WTC11 (cell line): ENCODE results near the gene CA10. TPM values are rescaled to one million over a fixed set of nuclear protein-coding genes. Genes with fewer than 3 reads are reported as not detected.

ENCODE experiments used
- ATAC-seq: fragments of 200-7000 bp; cut with Tn5 transposase; 2 replicates; pipeline ENCODE4 v1.10.0; 2021; ENCODE audit warnings: mild to moderate bottlenecking, moderate library complexity
- CTCF ChIA-PET: fragments of 300-600 bp; sonication (Branson Sonifier 250); formaldehyde crosslinking; loops from one replicate; lab custom pipeline; 2021; ENCODE audit warnings: antibody characterized with exemption; lab: Charles Lee
- POLR2A ChIA-PET: fragments of 350-600 bp; sonication (Branson Sonifier 250); formaldehyde crosslinking; loops from one replicate; lab custom pipeline; 2021; ENCODE audit warnings: antibody characterized with exemption; lab: Charles Lee
- DNase-seq: peaks from one replicate; pipeline ENCODE4 v3.0.0; 2021; ENCODE audit warnings: low spot score
- H3K27ac Mint-ChIP-seq: 2 replicates; pipeline ENCODE4 v1.8.0; 2021; ENCODE audit warnings: mixed read lengths
- H3K27me3 Mint-ChIP-seq: 2 replicates; pipeline ENCODE4 v1.8.0; 2021; ENCODE audit warnings: low read depth, mild to moderate bottlenecking, moderate library complexity, mixed read lengths
- H3K36me3 Mint-ChIP-seq: 2 replicates; pipeline ENCODE4 v1.8.0; 2021; ENCODE audit warnings: mixed read lengths
- H3K4me1 Mint-ChIP-seq: 2 replicates; pipeline ENCODE4 v1.8.0; 2022; ENCODE audit warnings: mixed read lengths
- H3K4me3 Mint-ChIP-seq: 2 replicates; pipeline ENCODE4 v1.8.0; 2021; ENCODE audit warnings: mild to moderate bottlenecking, moderate library complexity, mixed read lengths
- H3K9me3 Mint-ChIP-seq: 2 replicates; pipeline ENCODE4 v1.8.0; 2021; ENCODE audit warnings: mixed read lengths
- CREM ChIP-seq: sonication (generic); formaldehyde crosslinking; IDR thresholded peaks from 2 replicates; pipeline ENCODE4 v1.8.1; 2022; ENCODE audit warnings: mild to moderate bottlenecking, missing genetic modification reagents, moderate library complexity
- ELF4 ChIP-seq: sonication (generic); formaldehyde crosslinking; IDR thresholded peaks from 2 replicates; pipeline ENCODE4 v1.8.1; 2022; ENCODE audit warnings: low read depth, mild to moderate bottlenecking, moderate library complexity, missing genetic modification reagents
- FOXJ3 ChIP-seq: sonication (generic); formaldehyde crosslinking; IDR thresholded peaks from 2 replicates; pipeline ENCODE4 v1.9.0; 2021; ENCODE audit warnings: missing genetic modification reagents, mild to moderate bottlenecking, borderline replicate concordance
- IRF2 ChIP-seq: sonication (generic); formaldehyde crosslinking; IDR thresholded peaks from 2 replicates; pipeline ENCODE4 v1.8.0; 2022; ENCODE audit warnings: low read depth, missing genetic modification reagents, borderline replicate concordance
- NR3C1 ChIP-seq: sonication (generic); formaldehyde crosslinking; conservative IDR thresholded peaks from 2 replicates; pipeline ENCODE4 v1.8.1; 2023; ENCODE audit warnings: low read depth, mild to moderate bottlenecking, missing genetic modification reagents
- OVOL2 ChIP-seq: fragments of 250-450 bp; sonication (Bioruptor Pico); IDR thresholded peaks from 2 replicates; pipeline ENCODE4 v1.9.0; 2021; ENCODE audit warnings: mild to moderate bottlenecking, borderline replicate concordance
- RORB ChIP-seq: fragments of 250-450 bp; sonication (Bioruptor Pico); IDR thresholded peaks from 2 replicates; pipeline ENCODE4 v1.9.0; 2021; ENCODE audit warnings: mild to moderate bottlenecking
- SMAD4 ChIP-seq: sonication (generic); formaldehyde crosslinking; IDR thresholded peaks from 2 replicates; pipeline ENCODE4 v1.8.0; 2022; ENCODE audit warnings: mild to moderate bottlenecking, missing genetic modification reagents
- ZNF219 ChIP-seq: sonication (generic); formaldehyde crosslinking; IDR thresholded peaks from 2 replicates; pipeline ENCODE4 v1.8.0; 2023; ENCODE audit warnings: missing genetic modification reagents, mild to moderate bottlenecking, borderline replicate concordance
- ZNF416 ChIP-seq: fragments of 250-450 bp; sonication (Bioruptor Pico); IDR thresholded peaks from 2 replicates; pipeline ENCODE4 v1.9.0; 2021; ENCODE audit warnings: mild to moderate bottlenecking, inconsistent platforms
- total RNA-seq: library from RNA; stranded (reverse); gene quantifications from 3 replicates; pipeline ENCODE4 v1.2.3, GENCODE V29; 2021
- TF ChIP-seq, protein P1 (sequence below): sonication (generic); formaldehyde crosslinking; IDR thresholded peaks from 2 replicates; pipeline ENCODE4 v1.8.0; 2022; ENCODE audit warnings: mild to moderate bottlenecking, missing genetic modification reagents
- TF ChIP-seq, protein P2 (sequence below): fragments of 250-450 bp; sonication (Bioruptor Pico); IDR thresholded peaks from 2 replicates; pipeline ENCODE4 v1.8.0; 2021; ENCODE audit warnings: mild to moderate bottlenecking
- TF ChIP-seq, protein P3 (sequence below): sonication (generic); formaldehyde crosslinking; IDR thresholded peaks from 2 replicates; pipeline ENCODE4 v1.8.1; 2023; ENCODE audit warnings: mild to moderate bottlenecking, missing genetic modification reagents, moderate library complexity
- TF ChIP-seq, protein P4 (sequence below): sonication (generic); formaldehyde crosslinking; IDR thresholded peaks from 2 replicates; pipeline ENCODE4 v1.8.1; 2022; ENCODE audit warnings: mild to moderate bottlenecking, moderate library complexity, missing genetic modification reagents
- TF ChIP-seq, protein P5 (sequence below): sonication (generic); formaldehyde crosslinking; conservative IDR thresholded peaks from 2 replicates; pipeline ENCODE4 v1.8.1; 2022; ENCODE audit warnings: mild to moderate bottlenecking, missing genetic modification reagents
- TF ChIP-seq, protein P6 (sequence below): sonication (generic); formaldehyde crosslinking; IDR thresholded peaks from 2 replicates; pipeline ENCODE4 v1.8.0; 2022; ENCODE audit warnings: mild to moderate bottlenecking, missing genetic modification reagents
- TF ChIP-seq, protein P7 (sequence below): sonication (generic); formaldehyde crosslinking; IDR thresholded peaks from 2 replicates; pipeline ENCODE4 v1.8.0; 2023; ENCODE audit warnings: mild to moderate bottlenecking, missing genetic modification reagents

The CA10 gene
- total RNA-seq, 1 experiment from 2014 or later: 0.90 TPM

DNA sequence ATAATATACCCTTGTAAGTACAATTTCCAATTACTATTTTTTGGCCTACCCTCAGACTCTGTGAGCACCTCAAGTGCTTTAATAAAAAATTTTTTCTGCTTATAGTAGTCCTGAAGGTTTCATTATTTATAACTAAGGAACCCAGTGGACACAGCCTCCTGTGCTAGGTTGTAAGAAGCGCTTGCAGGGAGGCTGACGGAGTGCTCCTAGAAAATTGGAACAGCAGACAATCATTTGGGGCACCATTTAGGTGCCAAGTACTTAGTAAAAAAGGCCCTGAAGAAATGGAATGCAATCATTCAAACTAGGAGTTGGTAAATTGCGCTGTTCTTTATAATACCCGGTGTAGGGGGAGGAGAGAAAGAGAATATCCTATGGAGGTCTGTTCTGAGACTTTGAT is 19.8 kb downstream of the CA10 start (continued):
- TF ChIP-seq ZNF219 (CRISPR knock-in tag) (no peak), ELF4 (no peak), FOXJ3 (CRISPR knock-in tag) (no peak), SMAD4 (no peak), RORB (no peak)
- TF ChIP-seq, protein P1, sequence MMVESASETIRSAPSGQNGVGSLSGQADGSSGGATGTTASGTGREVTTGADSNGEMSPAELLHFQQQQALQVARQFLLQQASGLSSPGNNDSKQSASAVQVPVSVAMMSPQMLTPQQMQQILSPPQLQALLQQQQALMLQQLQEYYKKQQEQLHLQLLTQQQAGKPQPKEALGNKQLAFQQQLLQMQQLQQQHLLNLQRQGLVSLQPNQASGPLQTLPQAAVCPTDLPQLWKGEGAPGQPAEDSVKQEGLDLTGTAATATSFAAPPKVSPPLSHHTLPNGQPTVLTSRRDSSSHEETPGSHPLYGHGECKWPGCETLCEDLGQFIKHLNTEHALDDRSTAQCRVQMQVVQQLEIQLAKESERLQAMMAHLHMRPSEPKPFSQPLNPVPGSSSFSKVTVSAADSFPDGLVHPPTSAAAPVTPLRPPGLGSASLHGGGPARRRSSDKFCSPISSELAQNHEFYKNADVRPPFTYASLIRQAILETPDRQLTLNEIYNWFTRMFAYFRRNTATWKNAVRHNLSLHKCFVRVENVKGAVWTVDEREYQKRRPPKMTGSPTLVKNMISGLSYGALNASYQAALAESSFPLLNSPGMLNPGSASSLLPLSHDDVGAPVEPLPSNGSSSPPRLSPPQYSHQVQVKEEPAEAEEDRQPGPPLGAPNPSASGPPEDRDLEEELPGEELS (CRISPR knock-in tag): no peak
- TF ChIP-seq, protein P2, sequence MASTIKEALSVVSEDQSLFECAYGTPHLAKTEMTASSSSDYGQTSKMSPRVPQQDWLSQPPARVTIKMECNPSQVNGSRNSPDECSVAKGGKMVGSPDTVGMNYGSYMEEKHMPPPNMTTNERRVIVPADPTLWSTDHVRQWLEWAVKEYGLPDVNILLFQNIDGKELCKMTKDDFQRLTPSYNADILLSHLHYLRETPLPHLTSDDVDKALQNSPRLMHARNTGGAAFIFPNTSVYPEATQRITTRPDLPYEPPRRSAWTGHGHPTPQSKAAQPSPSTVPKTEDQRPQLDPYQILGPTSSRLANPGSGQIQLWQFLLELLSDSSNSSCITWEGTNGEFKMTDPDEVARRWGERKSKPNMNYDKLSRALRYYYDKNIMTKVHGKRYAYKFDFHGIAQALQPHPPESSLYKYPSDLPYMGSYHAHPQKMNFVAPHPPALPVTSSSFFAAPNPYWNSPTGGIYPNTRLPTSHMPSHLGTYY (CRISPR knock-in tag): no peak
- TF ChIP-seq, protein P3, sequence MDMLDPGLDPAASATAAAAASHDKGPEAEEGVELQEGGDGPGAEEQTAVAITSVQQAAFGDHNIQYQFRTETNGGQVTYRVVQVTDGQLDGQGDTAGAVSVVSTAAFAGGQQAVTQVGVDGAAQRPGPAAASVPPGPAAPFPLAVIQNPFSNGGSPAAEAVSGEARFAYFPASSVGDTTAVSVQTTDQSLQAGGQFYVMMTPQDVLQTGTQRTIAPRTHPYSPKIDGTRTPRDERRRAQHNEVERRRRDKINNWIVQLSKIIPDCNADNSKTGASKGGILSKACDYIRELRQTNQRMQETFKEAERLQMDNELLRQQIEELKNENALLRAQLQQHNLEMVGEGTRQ (CRISPR knock-in tag): no peak
- TF ChIP-seq, protein P4, sequence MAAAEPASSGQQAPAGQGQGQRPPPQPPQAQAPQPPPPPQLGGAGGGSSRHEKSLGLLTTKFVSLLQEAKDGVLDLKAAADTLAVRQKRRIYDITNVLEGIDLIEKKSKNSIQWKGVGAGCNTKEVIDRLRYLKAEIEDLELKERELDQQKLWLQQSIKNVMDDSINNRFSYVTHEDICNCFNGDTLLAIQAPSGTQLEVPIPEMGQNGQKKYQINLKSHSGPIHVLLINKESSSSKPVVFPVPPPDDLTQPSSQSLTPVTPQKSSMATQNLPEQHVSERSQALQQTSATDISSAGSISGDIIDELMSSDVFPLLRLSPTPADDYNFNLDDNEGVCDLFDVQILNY (CRISPR knock-in tag): no peak

DNA sequence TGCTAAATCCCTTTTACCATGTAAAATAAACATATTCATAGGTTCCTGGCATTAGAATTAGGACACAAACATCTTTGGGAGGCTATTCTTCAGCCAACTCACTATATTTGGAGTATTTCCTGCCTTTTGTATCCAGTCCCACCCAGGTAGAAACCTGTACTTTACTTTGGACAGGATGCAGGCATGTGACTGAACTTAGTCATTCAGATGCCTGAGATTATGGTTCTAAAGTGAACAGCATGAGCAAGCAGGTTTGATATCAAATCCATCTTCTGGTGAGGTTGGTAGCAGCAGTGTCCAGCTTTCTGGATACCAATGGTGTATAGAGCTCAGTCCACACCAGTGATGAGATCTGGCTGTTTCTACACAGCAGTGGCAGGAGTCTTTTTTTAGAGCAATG is 20.2 kb downstream of the CA10 start:
- H3K27me3 Mint-ChIP-seq: peaks cover 5% of the 10 kb centered on the region
- peaks cover 26% of the 10 kb centered on the region for H3K36me3 Mint-ChIP-seq
- CTCF ChIA-PET: no interaction called here
- no peak overlapping the region for H3K27ac Mint-ChIP-seq
- POLR2A ChIA-PET: no interaction called here
- ATAC-seq: no peak
- H3K4me1 Mint-ChIP-seq: peaks cover 16% of the 10 kb centered on the region
- TF ChIP-seq, protein P5, sequence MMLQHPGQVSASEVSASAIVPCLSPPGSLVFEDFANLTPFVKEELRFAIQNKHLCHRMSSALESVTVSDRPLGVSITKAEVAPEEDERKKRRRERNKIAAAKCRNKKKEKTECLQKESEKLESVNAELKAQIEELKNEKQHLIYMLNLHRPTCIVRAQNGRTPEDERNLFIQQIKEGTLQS: no peak
- TF ChIP-seq OVOL2 (CRISPR knock-in tag): no peak
- TF ChIP-seq, protein P6, sequence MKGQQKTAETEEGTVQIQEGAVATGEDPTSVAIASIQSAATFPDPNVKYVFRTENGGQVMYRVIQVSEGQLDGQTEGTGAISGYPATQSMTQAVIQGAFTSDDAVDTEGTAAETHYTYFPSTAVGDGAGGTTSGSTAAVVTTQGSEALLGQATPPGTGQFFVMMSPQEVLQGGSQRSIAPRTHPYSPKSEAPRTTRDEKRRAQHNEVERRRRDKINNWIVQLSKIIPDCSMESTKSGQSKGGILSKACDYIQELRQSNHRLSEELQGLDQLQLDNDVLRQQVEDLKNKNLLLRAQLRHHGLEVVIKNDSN (CRISPR knock-in tag): no peak
- no peak for TF ChIP-seq RORB
- TF ChIP-seq ZNF416: no peak
- no peak for TF ChIP-seq NR3C1 (CRISPR knock-in tag)
- TF ChIP-seq, protein P7, sequence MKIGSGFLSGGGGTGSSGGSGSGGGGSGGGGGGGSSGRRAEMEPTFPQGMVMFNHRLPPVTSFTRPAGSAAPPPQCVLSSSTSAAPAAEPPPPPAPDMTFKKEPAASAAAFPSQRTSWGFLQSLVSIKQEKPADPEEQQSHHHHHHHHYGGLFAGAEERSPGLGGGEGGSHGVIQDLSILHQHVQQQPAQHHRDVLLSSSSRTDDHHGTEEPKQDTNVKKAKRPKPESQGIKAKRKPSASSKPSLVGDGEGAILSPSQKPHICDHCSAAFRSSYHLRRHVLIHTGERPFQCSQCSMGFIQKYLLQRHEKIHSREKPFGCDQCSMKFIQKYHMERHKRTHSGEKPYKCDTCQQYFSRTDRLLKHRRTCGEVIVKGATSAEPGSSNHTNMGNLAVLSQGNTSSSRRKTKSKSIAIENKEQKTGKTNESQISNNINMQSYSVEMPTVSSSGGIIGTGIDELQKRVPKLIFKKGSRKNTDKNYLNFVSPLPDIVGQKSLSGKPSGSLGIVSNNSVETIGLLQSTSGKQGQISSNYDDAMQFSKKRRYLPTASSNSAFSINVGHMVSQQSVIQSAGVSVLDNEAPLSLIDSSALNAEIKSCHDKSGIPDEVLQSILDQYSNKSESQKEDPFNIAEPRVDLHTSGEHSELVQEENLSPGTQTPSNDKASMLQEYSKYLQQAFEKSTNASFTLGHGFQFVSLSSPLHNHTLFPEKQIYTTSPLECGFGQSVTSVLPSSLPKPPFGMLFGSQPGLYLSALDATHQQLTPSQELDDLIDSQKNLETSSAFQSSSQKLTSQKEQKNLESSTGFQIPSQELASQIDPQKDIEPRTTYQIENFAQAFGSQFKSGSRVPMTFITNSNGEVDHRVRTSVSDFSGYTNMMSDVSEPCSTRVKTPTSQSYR: no peak
- no peak for TF ChIP-seq CREM
- TF ChIP-seq, protein P2 (CRISPR knock-in tag): no peak
- no peak for TF ChIP-seq FOXJ3 (CRISPR knock-in tag)
- TF ChIP-seq IRF2 (CRISPR knock-in tag): no peak
- peaks cover 60% of the 10 kb centered on the region for H3K9me3 Mint-ChIP-seq
- DNase-seq: no peak
- no peak overlapping the region for H3K4me3 Mint-ChIP-seq
